NCI-H82 treated with DMSO at 0.1 percent for 48 hours (cell line): ENCODE measurements around the gene GMDS.
A peak's percentile ranks its signal among the peaks of the same experiment; 100 is the strongest.

Source experiments
- DNase-seq: peaks from one replicate; lab custom pipeline; 2025; ENCODE audit not compliant: unreplicated experiment; lab: John Stamatoyannopoulos, UW

GMDS gene

GRCh38 chr6:2140438-2141128 lies 104.8 kb downstream of the GMDS start:
- no peak for DNase-seq

- DNase-seq, result no peak
Measured at GRCh38 chr6:2135401-2135800, 110.0 kb downstream of the GMDS start.

GRCh38 chr6:2134554-2134953 lies 110.9 kb downstream of the GMDS start:
- no peak for DNase-seq

- DNase-seq, result no peak
Measured at GRCh38 chr6:2133716-2134310, 111.6 kb downstream of the GMDS start.

GRCh38 chr6:2132916-2133315 lies 112.5 kb downstream of the GMDS start:
- no peak for DNase-seq

- no peak for DNase-seq
Measured at GRCh38 chr6:2132416-2132815, 113.0 kb downstream of the GMDS start.

GRCh38 chr6:2129182-2129621 lies 116.2 kb downstream of the GMDS start:
- no peak for DNase-seq

GRCh38 chr6:2127484-2127911 lies 117.9 kb downstream of the GMDS start:
- no peak for DNase-seq

- no peak for DNase-seq
Measured at GRCh38 chr6:2126351-2126750, 119.1 kb downstream of the GMDS start.

GRCh38 chr6:2125158-2125557 lies 120.2 kb downstream of the GMDS start:
- DNase-seq, result no peak

- no peak for DNase-seq
Measured at GRCh38 chr6:2124260-2124709, 121.1 kb downstream of the GMDS start.

- no peak for DNase-seq
Measured at GRCh38 chr6:2120912-2121311, 124.5 kb downstream of the GMDS start.

- no peak for DNase-seq
Measured at GRCh38 chr6:2119275-2119674, 126.1 kb downstream of the GMDS start.

GRCh38 chr6:2118136-2118535 lies 127.3 kb downstream of the GMDS start:
- DNase-seq, result no peak

GRCh38 chr6:2117447-2117846 lies 128.0 kb downstream of the GMDS start:
- DNase-seq, result no peak

- no peak for DNase-seq
Measured at GRCh38 chr6:2116496-2116895, 128.9 kb downstream of the GMDS start.

- no peak for DNase-seq
Measured at GRCh38 chr6:2114100-2114499, 131.3 kb downstream of the GMDS start.

- DNase-seq, result no peak
Measured at GRCh38 chr6:2111162-2111677, 134.2 kb downstream of the GMDS start.

GRCh38 chr6:2110504-2110903 lies 134.9 kb downstream of the GMDS start:
- no peak for DNase-seq

- peak; percentile 82 for DNase-seq
Measured at GRCh38 chr6:2109796-2110195, 135.6 kb downstream of the GMDS start.

- peak; percentile 32 for DNase-seq
Measured at GRCh38 chr6:2108700-2109306, 136.6 kb downstream of the GMDS start.

GRCh38 chr6:2104524-2104880 lies 140.9 kb downstream of the GMDS start:
- no peak for DNase-seq
